HG03460 (cell line): ENCODE data around the gene GOLIM4.
A peak's percentile ranks its signal among the peaks of the same experiment; 100 is the strongest.
"Not testable (repeated sequence)": the region's sequence is repeated elsewhere in the genome, so short reads cannot be mapped to it uniquely, and the experiment has no call there.

Experiments used
- ATAC-seq: cut with Tn5 transposase; IDR thresholded peaks from one replicate; pipeline ENCODE4 v1.9.1; 2021; ENCODE audit not compliant: unreplicated experiment

Gene GOLIM4, protein sequence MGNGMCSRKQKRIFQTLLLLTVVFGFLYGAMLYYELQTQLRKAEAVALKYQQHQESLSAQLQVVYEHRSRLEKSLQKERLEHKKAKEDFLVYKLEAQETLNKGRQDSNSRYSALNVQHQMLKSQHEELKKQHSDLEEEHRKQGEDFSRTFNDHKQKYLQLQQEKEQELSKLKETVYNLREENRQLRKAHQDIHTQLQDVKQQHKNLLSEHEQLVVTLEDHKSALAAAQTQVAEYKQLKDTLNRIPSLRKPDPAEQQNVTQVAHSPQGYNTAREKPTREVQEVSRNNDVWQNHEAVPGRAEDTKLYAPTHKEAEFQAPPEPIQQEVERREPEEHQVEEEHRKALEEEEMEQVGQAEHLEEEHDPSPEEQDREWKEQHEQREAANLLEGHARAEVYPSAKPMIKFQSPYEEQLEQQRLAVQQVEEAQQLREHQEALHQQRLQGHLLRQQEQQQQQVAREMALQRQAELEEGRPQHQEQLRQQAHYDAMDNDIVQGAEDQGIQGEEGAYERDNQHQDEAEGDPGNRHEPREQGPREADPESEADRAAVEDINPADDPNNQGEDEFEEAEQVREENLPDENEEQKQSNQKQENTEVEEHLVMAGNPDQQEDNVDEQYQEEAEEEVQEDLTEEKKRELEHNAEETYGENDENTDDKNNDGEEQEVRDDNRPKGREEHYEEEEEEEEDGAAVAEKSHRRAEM

DNA sequence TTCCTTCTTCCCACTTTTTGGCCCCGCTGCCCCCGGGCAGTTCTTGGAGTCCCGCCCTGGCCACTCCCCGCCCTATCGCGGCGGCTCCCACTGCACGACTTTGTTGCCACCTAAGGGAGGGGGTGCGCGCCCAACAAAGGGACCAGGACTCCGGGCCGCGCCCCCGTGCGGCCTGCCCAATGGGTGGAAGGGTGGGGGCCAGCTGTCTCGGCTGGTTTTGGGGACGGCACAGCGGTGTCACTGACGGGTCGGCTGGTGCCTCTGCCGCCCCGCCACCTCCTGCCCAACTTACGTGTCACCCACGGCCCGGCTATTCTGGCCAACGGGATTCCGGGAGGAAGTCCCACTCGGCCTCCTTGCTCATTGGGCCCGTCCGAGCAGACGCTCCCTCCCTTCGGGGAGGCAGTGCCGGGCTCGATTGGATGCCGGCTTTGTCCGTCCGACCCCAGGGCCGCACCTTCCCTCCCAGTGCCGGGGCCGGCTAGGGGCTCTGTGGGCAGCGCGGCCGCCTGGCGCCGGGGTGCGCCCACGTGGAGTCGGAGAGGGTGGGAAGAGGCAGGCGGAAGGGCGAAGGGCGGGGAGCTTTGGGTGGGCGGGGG lies at the start of gene GOLIM4:
GOLIM4 (minus strand) TSS at position 314 of the 599 bp plus-strand sequence. CDS start 639 bp downstream, outside the sequence.
- peak; percentile 81 for ATAC-seq

DNA sequence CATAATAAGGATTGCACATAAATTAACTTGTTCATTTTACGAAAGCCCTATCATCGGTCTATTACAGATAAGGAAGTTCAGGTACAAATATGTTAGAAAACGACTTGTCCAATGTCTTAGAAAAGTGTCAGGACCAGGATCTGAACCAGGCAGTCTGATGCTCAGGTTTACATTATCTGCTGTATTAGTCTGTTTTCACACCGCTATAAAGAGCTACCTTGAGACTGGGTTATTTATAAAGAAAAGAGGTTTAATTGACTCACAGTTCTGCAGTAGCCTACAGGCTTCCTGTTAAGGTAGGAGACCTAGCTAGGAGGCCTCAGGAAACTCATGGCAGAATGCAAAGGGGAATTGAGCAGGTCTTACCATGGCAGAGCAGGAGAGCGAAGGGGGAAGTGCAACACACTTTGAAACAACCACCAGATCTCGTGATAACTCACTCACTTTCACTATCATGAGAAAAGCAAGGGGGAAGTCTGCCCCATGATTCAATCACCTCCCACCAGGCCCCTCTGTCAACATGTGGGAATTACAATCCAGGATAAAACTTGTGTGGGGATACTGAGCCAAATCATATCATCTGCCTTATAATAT lies 45.8 kb upstream of the GOLIM4 start:
- ATAC-seq, result peak; percentile 65

DNA sequence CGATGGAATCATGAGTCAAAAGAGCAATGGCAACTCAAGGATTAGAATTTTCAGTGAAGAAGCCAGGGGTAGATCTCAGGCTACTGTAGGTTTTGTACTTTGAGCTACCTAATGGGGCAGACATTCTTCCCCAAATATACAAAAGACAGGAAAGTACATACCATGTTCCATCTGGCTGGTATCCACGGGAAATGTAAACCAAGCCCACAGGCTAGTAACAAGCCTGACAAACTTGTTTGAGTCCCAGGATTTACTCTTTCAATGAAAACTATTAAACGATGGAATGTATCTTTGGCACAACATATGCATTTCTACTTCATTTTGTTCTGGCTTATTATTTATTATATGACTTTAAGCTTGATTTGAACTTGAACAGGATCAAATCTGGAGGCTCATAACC lies 44.2 kb upstream of the GOLIM4 start:
- ATAC-seq, result no peak

DNA sequence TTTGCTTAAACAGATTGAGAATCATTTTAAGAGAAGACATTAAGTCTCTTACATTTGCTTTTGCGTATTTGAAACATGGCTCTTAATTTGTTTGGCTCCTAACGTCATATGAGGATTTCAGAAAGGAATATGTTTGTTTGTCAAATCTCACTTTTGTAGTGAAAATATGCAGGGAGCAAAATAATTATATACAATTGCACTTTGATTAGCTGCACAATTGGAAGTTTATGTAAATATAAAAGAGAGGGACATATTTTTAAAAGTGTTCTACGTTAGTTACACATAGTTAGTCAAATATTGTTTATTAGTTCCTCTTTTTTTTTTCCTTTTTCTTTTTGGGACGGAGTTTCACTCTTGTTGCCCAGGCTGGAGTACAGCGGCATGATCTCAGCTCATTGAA lies 42.7 kb upstream of the GOLIM4 start:
- ATAC-seq, result no peak

DNA sequence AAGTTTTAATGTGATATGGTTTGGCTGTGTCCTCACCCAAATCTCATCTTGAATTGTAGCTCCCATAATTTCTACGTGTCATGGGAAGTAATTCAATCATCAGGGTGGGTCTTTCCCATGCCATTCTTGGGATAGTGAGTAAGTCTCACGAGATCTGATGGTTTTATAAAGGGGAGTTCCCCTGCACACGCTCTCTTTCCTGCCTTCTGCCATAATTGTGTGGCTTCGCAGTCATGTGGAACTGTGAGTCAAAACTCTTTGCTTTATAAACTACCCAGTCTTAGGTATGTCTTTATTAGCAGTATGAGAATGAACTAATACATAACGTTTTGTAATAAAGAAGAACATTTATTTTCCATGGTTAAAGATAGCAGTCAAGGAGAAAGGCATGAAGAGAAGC lies 39.2 kb upstream of the GOLIM4 start:
- ATAC-seq, result no peak

DNA sequence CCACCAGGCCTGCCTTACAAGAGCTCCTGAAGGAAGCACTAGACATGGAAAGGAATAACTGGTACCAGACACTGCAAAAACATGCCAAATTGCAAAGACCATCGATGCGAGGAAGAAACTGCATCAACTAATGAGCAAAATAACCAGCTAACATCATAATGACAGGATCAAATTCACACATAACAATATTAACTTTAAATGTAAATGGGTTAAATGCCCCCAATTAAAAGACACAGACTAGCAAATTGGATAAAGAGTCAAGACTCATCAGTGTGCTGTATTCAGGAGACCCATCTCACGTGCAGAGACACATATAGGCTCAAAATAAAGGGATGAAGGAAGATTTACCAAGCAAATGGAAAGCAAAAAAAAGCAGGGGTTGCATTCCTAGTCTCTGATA lies 34.5 kb upstream of the GOLIM4 start:
- ATAC-seq, result not testable (repeated sequence)

DNA sequence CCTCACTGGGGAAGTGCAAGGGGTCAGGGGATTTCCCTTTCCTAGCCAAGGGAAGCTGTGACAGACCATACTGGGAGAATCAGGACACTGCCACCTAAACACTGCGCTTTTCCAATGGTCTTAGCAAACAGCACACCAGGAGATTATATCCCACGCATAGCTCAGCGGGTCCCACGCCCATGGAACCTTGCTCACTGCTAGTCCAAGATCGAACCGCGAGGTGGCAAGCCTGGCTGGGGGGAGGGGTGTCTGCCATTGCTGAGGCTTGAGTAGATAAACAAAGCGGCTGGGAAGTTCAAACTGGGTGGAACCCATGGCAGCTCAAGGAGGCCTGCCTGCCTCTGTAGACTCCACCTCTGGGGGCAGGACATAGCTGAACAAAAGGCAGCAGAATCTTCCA lies 32.7 kb upstream of the GOLIM4 start:
- ATAC-seq, result not testable (repeated sequence)

DNA sequence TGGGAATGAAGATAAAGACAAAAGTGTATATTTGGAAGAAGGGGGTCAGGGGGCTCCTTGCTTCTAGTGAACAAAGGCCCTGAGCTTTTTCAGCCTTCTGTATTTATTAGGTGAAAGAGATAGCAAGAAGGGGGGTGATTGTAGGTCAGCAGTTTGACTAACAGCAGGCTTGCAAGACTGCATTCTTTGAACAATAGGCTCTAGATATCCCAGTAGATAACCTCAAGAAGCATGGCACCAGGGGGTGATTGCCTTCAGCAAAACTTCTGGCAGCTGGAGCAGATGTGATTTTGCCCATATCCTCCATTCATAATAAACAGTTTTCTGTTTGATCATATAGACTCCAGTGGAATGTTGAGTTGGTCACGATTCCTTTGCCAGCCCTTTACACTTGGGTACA lies 31.7 kb upstream of the GOLIM4 start:
- no peak for ATAC-seq

DNA sequence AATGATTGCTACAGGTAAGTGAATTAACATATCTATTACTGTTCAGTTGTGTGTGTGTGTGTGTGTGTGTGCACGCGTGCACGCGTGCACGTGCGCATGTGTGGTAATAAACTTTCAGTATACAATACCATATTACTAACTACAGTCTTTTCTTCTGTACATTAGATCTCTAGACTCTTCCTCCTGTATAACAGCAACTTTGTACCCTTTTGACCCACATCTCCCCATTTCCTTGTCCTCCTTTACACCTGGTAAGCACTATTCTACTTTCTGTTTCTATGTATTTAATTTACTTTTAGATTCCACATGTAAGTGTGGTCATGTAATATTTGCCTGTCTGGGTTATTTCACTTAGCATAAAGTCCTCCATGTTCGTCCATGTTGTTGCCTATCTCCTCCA lies 29.1 kb upstream of the GOLIM4 start:
- no peak for ATAC-seq

DNA sequence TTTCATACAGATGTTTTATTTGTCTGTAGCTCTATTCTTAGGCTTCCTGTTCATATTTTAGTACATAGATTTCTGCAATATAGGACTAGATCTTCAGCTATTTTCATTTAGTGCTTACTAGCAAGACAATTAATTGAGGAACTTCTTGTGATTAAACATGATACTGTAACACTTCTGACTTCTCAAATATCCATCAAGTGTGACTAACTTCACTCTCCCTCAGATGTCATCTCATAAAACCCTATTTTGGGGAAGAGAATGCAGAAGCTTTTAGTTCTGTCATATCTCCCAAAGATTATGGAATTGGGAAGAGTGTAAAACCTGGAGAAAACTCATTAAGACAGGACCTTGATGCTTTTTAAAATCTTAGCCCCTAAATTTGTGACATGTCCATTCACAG lies 28.6 kb upstream of the GOLIM4 start:
- ATAC-seq, result no peak

DNA sequence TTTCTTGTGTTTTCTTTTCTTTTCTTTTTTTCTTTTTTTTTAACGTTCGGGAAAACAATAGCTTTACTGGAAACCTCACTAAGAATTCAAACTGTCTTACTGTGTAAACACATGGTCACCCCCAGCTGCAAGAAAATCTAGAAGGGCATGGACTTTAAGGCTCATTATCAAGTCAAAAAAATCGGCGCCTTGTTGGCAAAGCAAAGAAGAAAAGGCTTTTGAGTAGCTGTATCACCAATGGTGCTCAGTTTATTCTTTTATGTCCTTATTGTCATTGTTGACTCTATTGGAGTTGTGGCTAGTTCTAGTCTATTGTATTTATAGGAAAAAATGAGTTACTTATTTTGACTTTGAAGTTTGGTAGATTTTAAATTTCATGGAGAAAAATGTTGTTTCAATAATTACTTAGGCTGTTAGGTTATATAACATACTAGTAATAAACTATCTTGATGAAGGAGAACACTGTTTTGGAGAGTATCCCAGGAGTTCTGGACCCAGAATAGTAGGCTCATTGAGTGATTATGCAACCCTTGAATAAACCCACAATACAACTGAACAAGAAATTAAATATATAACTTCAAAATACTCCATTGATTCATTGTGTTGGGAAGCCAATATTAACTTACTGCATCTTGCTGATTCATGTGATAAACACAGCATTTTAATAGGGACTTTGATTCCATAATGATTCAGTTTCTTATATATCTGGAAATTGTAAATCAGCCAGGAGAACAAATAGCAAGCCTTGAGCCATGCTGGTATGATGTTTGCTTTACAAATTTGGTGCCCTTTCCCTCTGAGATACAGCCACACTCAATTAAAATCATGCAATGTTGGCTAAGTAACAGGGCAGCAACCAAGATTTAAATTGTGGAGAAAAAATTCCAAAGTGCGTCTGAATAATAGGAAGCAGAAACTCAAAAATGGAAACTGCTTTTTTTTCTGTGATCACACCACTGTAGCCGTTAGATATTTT lies 27.8 kb upstream of the GOLIM4 start:
- no peak for ATAC-seq

DNA sequence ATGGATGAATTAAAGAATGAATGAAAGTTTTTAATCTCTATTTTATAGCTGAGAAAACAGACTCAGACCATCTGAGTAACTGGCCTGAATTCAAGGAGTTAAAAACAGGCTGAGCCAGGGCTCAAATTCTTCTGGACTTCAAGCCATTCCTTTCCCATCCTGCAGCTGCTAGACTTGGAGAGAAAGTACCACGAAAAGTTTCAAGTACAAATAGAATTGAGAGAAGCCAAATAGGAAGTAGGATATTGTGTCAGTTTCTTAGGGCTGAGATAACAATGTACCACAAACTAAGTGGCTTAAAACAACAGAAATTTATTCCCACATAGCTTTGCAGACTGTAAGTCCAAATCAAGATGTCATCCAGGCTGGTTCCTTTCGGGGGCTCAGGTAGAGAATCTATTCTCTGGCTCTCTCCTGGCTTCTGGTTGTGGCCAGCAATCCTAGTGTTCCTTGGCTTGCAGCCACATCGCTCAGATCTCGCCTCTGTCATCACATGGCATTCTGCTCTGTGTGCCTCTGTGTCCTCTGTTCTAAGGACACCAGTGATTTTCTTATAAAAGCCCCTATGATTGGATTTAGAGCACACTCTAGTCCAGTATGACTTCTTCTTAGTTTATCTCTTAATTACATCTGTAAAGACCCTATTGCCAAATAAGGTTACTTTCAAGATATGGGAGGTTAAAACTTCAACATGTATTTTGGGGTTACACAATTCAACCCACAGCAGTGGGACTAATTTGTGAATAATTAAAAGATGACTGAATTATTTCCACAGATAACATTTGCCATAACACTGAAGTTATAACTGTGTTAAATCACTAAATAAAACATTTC lies 25.7 kb upstream of the GOLIM4 start:
- ATAC-seq, result no peak

DNA sequence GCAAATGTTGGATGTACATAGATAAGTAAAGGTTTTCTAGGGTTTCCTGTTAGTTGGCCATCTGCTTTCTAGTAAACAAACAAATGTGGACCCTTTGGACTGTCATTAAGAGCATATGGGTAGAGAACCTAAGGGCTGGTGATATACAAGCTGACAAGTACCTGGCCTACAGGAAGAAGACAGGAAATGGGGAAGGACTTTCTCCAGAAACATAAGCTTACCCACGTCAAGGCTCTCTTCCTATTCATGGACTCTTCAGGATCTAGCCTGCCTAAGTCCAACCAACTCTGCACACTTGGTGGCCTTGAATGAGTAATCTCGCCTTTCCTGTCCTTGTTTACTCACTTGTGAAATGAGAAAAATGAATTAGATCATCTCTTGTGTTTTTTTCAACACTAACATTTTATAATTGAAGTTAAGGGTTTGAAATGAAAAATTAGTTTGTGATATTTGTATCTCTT lies 22.2 kb upstream of the GOLIM4 start:
- no peak for ATAC-seq

DNA sequence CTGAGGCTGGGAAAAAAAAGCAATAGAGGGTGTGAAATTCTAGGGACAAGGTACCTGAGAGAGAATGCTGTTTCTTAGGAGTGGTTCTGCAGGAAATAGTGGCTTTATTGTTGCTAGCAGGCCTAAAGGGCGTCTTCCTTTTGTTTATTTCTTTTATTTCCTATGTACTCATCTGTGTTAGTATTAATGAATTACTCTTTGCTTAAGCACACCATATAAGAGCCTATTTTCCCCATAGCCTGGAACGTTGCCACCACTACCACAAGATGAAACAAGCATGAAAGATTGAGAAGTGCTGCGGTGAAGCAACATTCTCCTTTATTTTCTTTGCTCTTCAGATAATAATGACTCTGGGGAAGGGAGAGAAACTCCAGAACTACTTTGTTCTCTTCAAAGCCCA lies 21.3 kb upstream of the GOLIM4 start:
- no peak for ATAC-seq

DNA sequence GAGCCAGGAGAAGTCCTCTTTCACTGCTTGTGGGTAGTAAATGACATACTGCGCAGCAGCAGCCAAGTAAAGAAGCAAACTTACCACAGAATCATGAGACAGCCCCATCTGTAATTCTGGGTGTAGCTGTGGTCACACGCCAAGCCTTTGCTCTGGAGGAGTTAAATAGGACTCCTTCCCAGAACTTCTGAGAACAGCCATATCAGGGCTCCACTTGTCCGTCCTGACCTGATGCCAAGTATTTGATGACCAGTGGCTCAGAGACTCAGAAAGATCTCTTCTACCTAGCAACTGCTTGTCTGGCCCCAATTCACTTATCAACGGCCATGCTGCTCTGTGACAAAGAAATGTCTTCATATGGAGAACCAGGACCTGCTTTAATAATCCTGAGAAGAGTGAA lies 20.6 kb upstream of the GOLIM4 start:
- ATAC-seq, result no peak

DNA sequence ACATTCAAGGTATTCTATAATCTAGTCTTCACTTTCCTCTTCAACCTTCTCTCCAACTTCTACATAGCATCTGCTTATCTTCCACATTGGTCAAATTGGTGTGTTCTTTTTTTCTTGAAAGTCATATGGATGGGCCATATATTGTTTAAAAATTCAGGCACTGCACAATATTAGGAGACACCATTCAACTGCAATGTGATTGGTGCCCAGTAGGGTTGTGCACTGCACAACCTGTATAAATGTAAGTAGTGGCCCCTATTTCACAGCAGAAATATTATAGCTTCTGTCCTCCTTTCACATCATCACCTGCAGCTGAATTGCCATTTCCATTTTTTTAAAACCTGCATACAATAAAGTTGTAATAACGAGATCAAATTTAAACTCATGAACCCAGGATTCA lies 18.1 kb upstream of the GOLIM4 start:
- no peak for ATAC-seq

DNA sequence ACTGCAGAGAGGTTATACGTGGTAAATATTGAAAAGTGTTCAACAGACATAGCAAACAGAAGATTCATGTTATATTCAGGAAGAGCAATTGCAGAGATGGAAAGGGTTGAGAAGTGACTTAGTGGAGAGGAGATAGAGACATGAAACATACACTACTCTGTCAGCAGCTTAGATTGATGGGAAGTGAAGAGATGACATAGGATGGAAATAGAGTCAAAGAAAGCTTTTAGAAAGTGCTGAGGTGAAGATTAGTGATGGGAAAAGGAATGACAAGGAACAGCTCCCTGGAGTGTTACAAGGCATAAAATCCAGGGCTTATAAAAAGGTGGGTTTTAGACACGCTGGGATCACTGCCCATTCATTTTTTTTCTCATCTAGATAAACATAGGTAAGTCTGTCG lies 17.2 kb upstream of the GOLIM4 start:
- no peak for ATAC-seq

DNA sequence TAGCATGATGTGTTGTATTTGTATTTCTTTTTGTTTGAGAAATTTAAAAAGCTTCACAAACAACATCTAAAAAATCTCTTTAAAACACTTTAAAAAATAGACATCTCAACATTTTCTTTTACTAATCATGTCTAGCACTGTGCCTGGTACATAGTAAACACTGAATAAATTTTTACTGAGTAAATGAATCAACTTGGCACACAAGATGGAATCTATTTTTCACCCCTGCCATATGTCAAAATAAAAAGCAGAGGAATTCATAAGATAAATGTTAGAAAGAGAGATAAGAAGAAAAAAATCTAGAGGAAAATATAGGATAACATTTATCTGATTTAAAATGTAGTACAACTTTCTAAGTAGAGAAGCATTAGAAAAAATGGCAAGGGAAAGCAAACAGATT lies 8.6 kb upstream of the GOLIM4 start:
- ATAC-seq, result no peak

DNA sequence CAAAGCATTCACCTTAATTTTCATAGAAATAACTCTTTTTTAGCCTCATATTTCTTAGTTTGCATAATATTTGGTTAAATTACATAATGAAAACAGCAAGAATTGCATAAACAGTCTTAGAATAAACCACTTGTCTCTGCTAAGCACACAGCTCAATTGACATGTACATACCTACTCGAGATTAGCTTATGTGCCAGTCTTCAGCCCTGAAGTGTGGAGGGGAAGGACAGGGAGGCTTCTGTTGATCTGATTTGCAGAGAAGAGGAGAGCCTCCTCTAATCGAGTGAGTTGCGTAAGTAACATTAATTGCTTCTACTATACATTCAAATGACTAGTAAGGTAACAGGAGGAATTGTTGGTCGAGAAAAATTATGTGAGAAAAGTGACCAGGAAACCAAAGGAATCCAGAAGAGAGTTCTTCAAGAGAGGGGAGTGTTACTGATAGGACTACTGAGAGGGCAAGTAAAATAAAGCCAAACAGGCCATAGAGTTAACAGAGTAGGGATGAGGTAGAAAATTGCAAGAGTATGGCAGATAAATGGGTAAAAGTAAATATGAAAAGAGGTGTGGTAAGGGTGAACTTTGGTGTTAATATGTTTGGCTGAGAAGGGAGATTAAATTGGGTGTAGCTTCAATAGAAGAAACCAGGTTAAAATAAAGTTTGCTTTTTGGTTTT lies 7.1 kb upstream of the GOLIM4 start:
- no peak for ATAC-seq
